ENCODE data around the gene FMO1.

FMO1 gene

DNA sequence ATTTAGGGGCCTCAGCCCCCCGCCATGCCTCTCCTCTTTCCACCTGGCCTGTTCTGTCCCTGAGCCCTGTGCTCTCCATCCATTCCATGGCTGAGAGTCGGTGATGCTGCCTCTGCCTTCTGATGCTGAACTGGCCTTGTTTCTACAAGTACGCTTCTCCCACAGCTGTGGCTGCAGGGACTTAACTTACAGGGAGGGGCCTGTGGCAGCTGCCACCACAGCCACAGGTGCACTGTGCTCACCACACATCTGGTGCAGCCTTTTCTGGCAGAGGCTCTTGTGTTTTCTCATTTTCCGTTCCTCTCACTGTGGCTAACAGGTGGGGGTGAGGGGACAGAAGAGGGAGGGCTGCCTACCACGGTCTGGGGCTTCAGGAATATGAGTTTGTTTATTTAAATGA lies 4.2 kb downstream of the FMO1 start:
- H3K9me3 Mint-ChIP-seq (ENCODE audit: low read depth) = no peaks in the 10 kb centered on the region
- no peak overlapping the region for H3K27ac Mint-ChIP-seq

GRCh38 chr1:171254859-171255258 lies 6.6 kb downstream of the FMO1 start:
- Mint-ChIP-seq H3K36me3 (no peaks in the 10 kb centered on the region), H3K4me1 (ENCODE audit: low read depth) (peaks cover 14% of the 10 kb centered on the region), H3K27ac (no peak overlapping the region), H3K27me3 (peaks cover 29% of the 10 kb centered on the region), H3K9me3 (ENCODE audit: low read depth) (no peaks in the 10 kb centered on the region), H3K4me3 (no peak overlapping the region)

More for the DNA sequence above, 4.2 kb downstream of the FMO1 start:
- peak overlapping the region; percentile 72 for H3K4me3 Mint-ChIP-seq
- H3K27me3 Mint-ChIP-seq = peaks cover 35% of the 10 kb centered on the region
- peaks cover 14% of the 10 kb centered on the region for H3K4me1 Mint-ChIP-seq (ENCODE audit: low read depth)
- no peaks in the 10 kb centered on the region for H3K36me3 Mint-ChIP-seq

DNA sequence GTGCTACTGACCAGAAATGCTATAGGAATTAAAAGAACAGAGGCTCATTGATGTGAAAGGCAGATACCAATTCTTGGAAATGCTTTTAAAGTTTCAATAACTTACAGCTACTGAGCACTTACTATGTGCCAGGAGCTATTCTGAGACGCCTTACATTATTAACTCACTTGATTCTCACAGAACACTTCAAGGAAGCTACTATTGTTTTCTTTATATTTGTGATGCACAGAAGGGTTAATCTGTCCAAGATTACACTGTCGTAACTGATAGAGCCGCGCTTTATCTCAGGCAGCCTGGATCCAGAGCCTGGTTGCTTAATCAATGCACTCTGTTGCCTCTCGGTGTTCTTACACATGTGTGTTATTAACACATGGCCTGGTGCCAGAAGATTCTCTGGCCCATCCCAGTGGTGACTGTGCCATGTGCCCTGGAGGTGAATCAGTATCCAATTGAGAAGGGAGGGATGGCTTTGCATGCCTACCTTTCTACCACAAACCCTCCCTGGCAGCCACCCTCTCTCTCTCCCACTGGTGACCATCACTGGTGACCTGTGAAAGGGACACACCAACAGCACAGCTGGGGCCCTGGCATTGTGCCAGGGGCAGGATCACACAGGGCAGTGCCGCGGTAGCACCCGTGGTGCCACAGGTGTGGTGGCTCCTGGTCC lies 8.8 kb downstream of the FMO1 start:
- H3K4me3 Mint-ChIP-seq = no peak overlapping the region
- no peaks in the 10 kb centered on the region for H3K9me3 Mint-ChIP-seq (ENCODE audit: low read depth)
- H3K27me3 Mint-ChIP-seq = peaks cover 22% of the 10 kb centered on the region
- peaks cover 7% of the 10 kb centered on the region for H3K4me1 Mint-ChIP-seq (ENCODE audit: low read depth)
- H3K36me3 Mint-ChIP-seq = no peaks in the 10 kb centered on the region
- no peak overlapping the region for H3K27ac Mint-ChIP-seq

DNA sequence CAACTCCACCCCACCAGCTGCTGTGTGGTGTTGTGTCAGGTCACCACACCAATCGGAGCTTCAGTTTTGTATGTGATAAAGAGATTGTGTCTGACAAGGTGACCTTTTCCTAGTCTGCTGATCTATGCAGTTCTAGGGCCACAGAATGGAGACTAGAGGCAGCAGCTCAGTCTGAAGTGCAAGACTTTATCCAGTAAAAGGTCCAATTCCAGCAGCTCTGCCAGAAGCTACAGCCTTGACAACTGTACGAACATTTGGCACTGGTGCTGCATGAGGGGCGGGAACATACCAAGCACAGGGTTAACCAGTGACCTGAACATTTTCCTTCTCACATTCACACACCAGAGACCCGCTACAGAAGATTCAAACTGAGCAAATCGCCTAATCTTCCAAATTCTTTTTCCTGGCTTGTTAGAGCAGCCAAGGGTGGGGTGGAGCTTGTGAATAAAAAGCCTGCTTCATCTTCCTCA lies 9.3 kb downstream of the FMO1 start:
- Mint-ChIP-seq H3K4me1 (ENCODE audit: low read depth) (peaks cover 4% of the 10 kb centered on the region), H3K9me3 (ENCODE audit: low read depth) (no peaks in the 10 kb centered on the region), H3K36me3 (no peaks in the 10 kb centered on the region), H3K27ac (no peak overlapping the region), H3K4me3 (no peak overlapping the region), H3K27me3 (peaks cover 18% of the 10 kb centered on the region)

- Mint-ChIP-seq H3K36me3 (no peaks in the 10 kb centered on the region), H3K4me3 (no peak overlapping the region), H3K4me1 (ENCODE audit: low read depth) (no peaks in the 10 kb centered on the region), H3K9me3 (ENCODE audit: low read depth) (no peaks in the 10 kb centered on the region), H3K27ac (no peak overlapping the region), H3K27me3 (peaks cover 14% of the 10 kb centered on the region)
These were observed 10.1 kb downstream of the FMO1 start for GRCh38 chr1:171258429-171258828.

- no peak overlapping the region for H3K27ac Mint-ChIP-seq
- H3K4me3 Mint-ChIP-seq = no peak overlapping the region
- H3K9me3 Mint-ChIP-seq (ENCODE audit: low read depth) = no peaks in the 10 kb centered on the region
- no peaks in the 10 kb centered on the region for H3K36me3 Mint-ChIP-seq
- no peaks in the 10 kb centered on the region for H3K4me1 Mint-ChIP-seq (ENCODE audit: low read depth)
- peaks cover 12% of the 10 kb centered on the region for H3K27me3 Mint-ChIP-seq
These were observed 10.6 kb downstream of the FMO1 start for GRCh38 chr1:171258943-171259342.

DNA sequence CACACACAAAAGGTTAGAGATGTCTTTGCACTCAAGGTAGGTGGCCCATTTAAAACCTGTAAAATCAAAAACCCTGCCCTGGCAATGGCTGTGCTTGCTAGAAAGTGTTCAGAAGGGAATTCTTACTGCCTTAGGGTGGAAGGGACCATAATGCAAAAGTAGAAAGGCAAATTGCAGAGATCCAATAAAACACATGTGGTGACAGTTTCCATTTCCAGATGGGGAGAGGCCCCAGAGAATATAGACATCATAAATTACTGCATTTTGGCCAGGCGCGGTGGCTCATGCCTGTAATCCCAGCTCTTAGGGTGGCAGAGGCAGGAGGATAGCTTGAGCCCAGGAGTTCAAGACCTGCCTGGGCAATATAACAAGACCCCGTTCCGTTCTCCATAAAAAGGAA lies 13.0 kb downstream of the FMO1 start:
- Mint-ChIP-seq H3K27me3 (no peaks in the 10 kb centered on the region), H3K9me3 (ENCODE audit: low read depth) (no peaks in the 10 kb centered on the region), H3K36me3 (no peaks in the 10 kb centered on the region), H3K4me1 (ENCODE audit: low read depth) (no peaks in the 10 kb centered on the region), H3K27ac (no peak overlapping the region), H3K4me3 (no peak overlapping the region)

DNA sequence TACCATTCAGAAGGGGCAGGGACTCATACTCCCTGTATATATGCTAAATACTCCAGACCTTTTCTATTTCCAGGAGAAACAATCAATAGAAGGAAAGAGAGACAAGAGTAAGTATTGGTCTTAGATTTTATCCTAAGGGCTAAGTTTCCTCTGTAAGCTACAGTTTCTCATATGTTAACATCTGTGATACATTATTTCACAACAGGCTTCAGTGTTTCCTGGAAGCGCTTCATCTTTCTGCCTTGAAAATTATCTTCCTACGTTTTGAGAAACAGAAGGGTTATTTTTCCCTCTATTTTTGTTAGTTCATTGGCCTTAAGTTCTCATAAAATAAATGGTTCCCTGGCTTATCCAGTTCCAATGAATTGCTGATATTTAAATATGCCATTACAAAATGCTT lies 15.6 kb downstream of the FMO1 start:
- no peaks in the 10 kb centered on the region for H3K36me3 Mint-ChIP-seq
- H3K27ac Mint-ChIP-seq = no peak overlapping the region
- no peaks in the 10 kb centered on the region for H3K9me3 Mint-ChIP-seq (ENCODE audit: low read depth)
- H3K27me3 Mint-ChIP-seq = peaks cover 6% of the 10 kb centered on the region
- no peaks in the 10 kb centered on the region for H3K4me1 Mint-ChIP-seq (ENCODE audit: low read depth)
- H3K4me3 Mint-ChIP-seq = no peak overlapping the region

GRCh38 chr1:171265686-171266085 lies 17.4 kb downstream of the FMO1 start:
- no peak overlapping the region for H3K27ac Mint-ChIP-seq
- no peak overlapping the region for H3K4me3 Mint-ChIP-seq

GRCh38 chr1:171266930-171267329 lies 18.6 kb downstream of the FMO1 start:
- H3K27ac Mint-ChIP-seq = no peak overlapping the region
- peaks cover 6% of the 10 kb centered on the region for H3K27me3 Mint-ChIP-seq
- no peaks in the 10 kb centered on the region for H3K4me1 Mint-ChIP-seq (ENCODE audit: low read depth)
- no peak overlapping the region for H3K4me3 Mint-ChIP-seq
- H3K36me3 Mint-ChIP-seq = no peaks in the 10 kb centered on the region
- H3K9me3 Mint-ChIP-seq (ENCODE audit: low read depth) = no peaks in the 10 kb centered on the region

More at GRCh38 chr1:171265686-171266085, 17.4 kb downstream of the FMO1 start:
- H3K36me3 Mint-ChIP-seq = no peaks in the 10 kb centered on the region
- H3K9me3 Mint-ChIP-seq (ENCODE audit: low read depth) = no peaks in the 10 kb centered on the region
- H3K4me1 Mint-ChIP-seq (ENCODE audit: low read depth) = no peaks in the 10 kb centered on the region
- H3K27me3 Mint-ChIP-seq = peaks cover 6% of the 10 kb centered on the region

DNA sequence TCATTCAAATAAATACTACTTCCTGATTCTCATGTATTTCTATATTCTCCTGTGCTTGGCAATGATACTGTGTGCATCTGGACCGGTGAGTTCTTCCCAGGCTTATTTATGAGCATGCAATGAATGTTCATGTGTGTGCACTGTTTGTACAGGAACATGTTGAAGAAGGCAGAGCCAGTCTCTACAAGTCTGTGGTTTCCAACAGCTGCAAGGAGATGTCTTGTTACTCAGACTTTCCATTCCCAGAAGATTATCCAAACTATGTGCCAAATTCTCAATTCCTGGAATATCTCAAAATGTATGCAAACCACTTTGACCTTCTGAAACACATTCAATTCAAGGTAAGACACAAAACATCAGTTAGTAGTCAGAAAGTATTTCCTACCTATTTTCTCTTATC lies 19.1 kb downstream of the FMO1 start:
- Mint-ChIP-seq H3K9me3 (ENCODE audit: low read depth) (no peaks in the 10 kb centered on the region), H3K27ac (no peak overlapping the region), H3K36me3 (no peaks in the 10 kb centered on the region), H3K4me1 (ENCODE audit: low read depth) (no peaks in the 10 kb centered on the region), H3K27me3 (peaks cover 6% of the 10 kb centered on the region), H3K4me3 (no peak overlapping the region)

- no peaks in the 10 kb centered on the region for H3K9me3 Mint-ChIP-seq (ENCODE audit: low read depth)
- H3K4me1 Mint-ChIP-seq (ENCODE audit: low read depth) = no peaks in the 10 kb centered on the region
- H3K4me3 Mint-ChIP-seq = no peak overlapping the region
- peaks cover 8% of the 10 kb centered on the region for H3K27me3 Mint-ChIP-seq
- H3K36me3 Mint-ChIP-seq = no peaks in the 10 kb centered on the region
- H3K27ac Mint-ChIP-seq = no peak overlapping the region
These were observed 22.5 kb downstream of the FMO1 start for GRCh38 chr1:171270806-171271205.

DNA sequence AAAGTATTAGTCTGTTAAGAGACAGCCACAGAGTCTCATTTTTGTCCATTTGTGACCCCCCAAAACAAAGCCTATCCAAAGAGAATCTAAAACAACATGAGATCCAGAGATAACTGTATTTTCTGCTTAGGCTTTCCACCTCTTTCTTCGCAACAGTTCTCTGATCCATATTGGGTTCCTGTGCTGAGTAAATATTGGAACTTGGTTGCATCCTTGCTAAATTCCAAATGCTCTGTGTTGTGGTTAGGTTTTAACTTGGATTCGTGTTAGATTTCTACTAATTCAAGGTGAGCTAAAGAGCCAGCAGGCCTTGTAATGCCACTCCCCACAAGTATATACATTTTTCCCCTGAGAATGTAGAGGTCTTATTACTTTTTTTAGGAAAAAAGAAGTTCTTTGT lies 29.2 kb downstream of the FMO1 start:
- Mint-ChIP-seq H3K27ac (no peak overlapping the region), H3K4me1 (ENCODE audit: low read depth) (no peaks in the 10 kb centered on the region)

GRCh38 chr1:171279234-171279633 lies 30.9 kb downstream of the FMO1 start:
- Mint-ChIP-seq H3K27me3 (peaks cover 13% of the 10 kb centered on the region), H3K4me3 (no peak overlapping the region), H3K4me1 (ENCODE audit: low read depth) (no peaks in the 10 kb centered on the region), H3K36me3 (no peaks in the 10 kb centered on the region), H3K9me3 (ENCODE audit: low read depth) (no peaks in the 10 kb centered on the region), H3K27ac (no peak overlapping the region)

More for the DNA sequence above, 29.2 kb downstream of the FMO1 start:
- no peak overlapping the region for H3K4me3 Mint-ChIP-seq
- H3K27me3 Mint-ChIP-seq = peaks cover 14% of the 10 kb centered on the region
- no peaks in the 10 kb centered on the region for H3K36me3 Mint-ChIP-seq
- H3K9me3 Mint-ChIP-seq (ENCODE audit: low read depth) = no peaks in the 10 kb centered on the region

GRCh38 chr1:171279678-171280077 lies 31.4 kb downstream of the FMO1 start:
- Mint-ChIP-seq H3K27me3 (peaks cover 13% of the 10 kb centered on the region), H3K4me3 (no peak overlapping the region), H3K9me3 (ENCODE audit: low read depth) (no peaks in the 10 kb centered on the region)

GRCh38 chr1:171280599-171280998 lies 32.3 kb downstream of the FMO1 start:
- no peaks in the 10 kb centered on the region for H3K9me3 Mint-ChIP-seq (ENCODE audit: low read depth)

More at GRCh38 chr1:171279678-171280077, 31.4 kb downstream of the FMO1 start:
- Mint-ChIP-seq H3K4me1 (ENCODE audit: low read depth) (no peaks in the 10 kb centered on the region), H3K27ac (no peak overlapping the region), H3K36me3 (no peaks in the 10 kb centered on the region)

More at GRCh38 chr1:171280599-171280998, 32.3 kb downstream of the FMO1 start:
- Mint-ChIP-seq H3K36me3 (no peaks in the 10 kb centered on the region), H3K4me1 (ENCODE audit: low read depth) (no peaks in the 10 kb centered on the region), H3K27me3 (peaks cover 17% of the 10 kb centered on the region), H3K4me3 (no peak overlapping the region), H3K27ac (no peak overlapping the region)

Measured in activated naive CD8-positive, alpha-beta T cell (primary cell).